Tibial nerve (tissue), 4 donors: ENCODE results near the gene TMEM198.

Experiments used
- EP300 ChIP-seq, 2 donors: sonication (generic); formaldehyde crosslinking; IDR thresholded peaks; one replicate each; pipeline ENCODE4 v1.6.1; 2017; ENCODE audit warnings: antibody characterized with exemption in 2 of 2, mild to moderate bottlenecking in 1 of 2
- TF ChIP-seq, protein P1 (sequence below), 5 experiments: fragments of 200-600 bp in 3 of 5; fragments of 450-650 bp in 2 of 5; sonication (generic) in 3 of 5; IDR thresholded peaks; one replicate each; pipeline ENCODE4 v1.5.1; 2016 to 2019; ENCODE audit warnings: antibody characterized with exemption in 5 of 5, mild to moderate bottlenecking in 3 of 5, moderate library complexity in 2 of 5

DNA sequence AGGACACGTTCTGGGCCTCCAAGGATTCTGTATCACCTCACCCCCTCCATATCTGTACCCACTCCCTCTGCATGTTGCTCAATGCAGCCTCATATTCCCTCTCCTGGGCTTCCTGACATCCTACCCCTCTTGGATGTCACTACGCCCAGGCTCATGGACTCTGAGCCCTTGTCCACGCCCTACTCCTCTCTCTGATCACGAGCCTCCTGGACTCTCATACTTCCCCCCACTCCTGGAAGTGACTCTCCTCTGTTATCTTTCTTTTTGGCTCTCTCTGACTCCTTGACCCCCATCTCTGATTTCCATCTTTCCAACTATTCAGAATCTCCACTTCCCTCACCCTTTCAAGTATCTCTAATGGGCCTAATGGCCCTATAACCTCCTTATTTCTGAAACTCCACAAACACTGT, 2.1 kb downstream of the TMEM198 start:
- TF ChIP-seq, protein P1, sequence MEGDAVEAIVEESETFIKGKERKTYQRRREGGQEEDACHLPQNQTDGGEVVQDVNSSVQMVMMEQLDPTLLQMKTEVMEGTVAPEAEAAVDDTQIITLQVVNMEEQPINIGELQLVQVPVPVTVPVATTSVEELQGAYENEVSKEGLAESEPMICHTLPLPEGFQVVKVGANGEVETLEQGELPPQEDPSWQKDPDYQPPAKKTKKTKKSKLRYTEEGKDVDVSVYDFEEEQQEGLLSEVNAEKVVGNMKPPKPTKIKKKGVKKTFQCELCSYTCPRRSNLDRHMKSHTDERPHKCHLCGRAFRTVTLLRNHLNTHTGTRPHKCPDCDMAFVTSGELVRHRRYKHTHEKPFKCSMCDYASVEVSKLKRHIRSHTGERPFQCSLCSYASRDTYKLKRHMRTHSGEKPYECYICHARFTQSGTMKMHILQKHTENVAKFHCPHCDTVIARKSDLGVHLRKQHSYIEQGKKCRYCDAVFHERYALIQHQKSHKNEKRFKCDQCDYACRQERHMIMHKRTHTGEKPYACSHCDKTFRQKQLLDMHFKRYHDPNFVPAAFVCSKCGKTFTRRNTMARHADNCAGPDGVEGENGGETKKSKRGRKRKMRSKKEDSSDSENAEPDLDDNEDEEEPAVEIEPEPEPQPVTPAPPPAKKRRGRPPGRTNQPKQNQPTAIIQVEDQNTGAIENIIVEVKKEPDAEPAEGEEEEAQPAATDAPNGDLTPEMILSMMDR (IDR thresholded peaks at IDR 0.05) = no peak
- TF ChIP-seq EP300 (IDR thresholded peaks at IDR 0.05) = no peak
